K562 (cell line): ENCODE results near the gene C2orf92. TPM values are rescaled to one million over a fixed set of nuclear protein-coding genes. Genes with fewer than 3 reads are reported as not detected.

Source experiments
- ATAC-seq: fragments of 200-7000 bp; cut with Tn5 transposase; 3 replicates; pipeline ENCODE4 v1.9.1; 2020; ENCODE audit warnings: moderate library complexity
- BruUV-seq: library from RNA; stranded (reverse); fragments of 400-500 nt; replicated peaks from 2 replicates; lab custom pipeline; 2021; lab: Mats Ljungman, UMichigan
- CTCF ChIA-PET: fragments of 300-600 bp; formaldehyde crosslinking; extraction: SDS; loops from one replicate; lab custom pipeline; 2021; ENCODE audit warnings: low intra/inter-chr PET ratio; lab: Yijun Ruan, JAX
- POLR2A ChIA-PET: fragments of 300-600, 350-650 bp; sonication (Branson Sonifier 250); formaldehyde crosslinking; extraction: SDS; loops from one replicate; lab custom pipeline; 2021; ENCODE audit warnings: antibody characterized with exemption, inconsistent platforms; lab: Yijun Ruan, JAX
- DNase-seq, 4 experiments: peaks; one replicate each; pipeline versions ENCODE4 v3.0.0 to v3.0.0-alpha.2; 2011 to 2018; ENCODE audit warnings: low spot score in 3 of 4, mixed read lengths in 3 of 4; ENCODE audit errors: extremely low read depth in 1 of 4
- FAIRE-seq: peaks from 2 replicates; lab custom pipeline; 2011; peaks lifted over from hg19 to GRCh38; lab: Jason Lieb, UNC
- H2AFZ ChIP-seq: 2 replicates; pipeline ENCODE4 v1.6.0; 2011; ENCODE audit warnings: low read depth, low read length, control low read depth, inconsistent platforms
- H3K27ac ChIP-seq: fragments of 200-600 bp; 3 replicates; pipeline ENCODE4 v1.8.0; 2011; ENCODE audit warnings: low read depth, mild to moderate bottlenecking, control low read depth, inconsistent platforms, low read length, moderate library complexity, mixed read lengths; ENCODE audit errors: extremely low read depth
- H3K27me3 ChIP-seq, 2 experiments: fragments of 300-600 bp in 1 of 2; 2 replicates in 1 of 2; 3 replicates in 1 of 2; pipeline versions ENCODE4 v1.6.0 to v1.8.0; 2011; ENCODE audit warnings: inconsistent platforms in 2 of 2, low read length in 2 of 2, mild to moderate bottlenecking in 1 of 2, mixed read lengths in 1 of 2, moderate library complexity in 1 of 2; ENCODE audit not compliant: control insufficient read depth in 2 of 2, insufficient read depth in 2 of 2
- H3K36me3 ChIP-seq: fragments of 300-600 bp; 3 replicates; pipeline ENCODE4 v1.8.0; 2011; ENCODE audit warnings: mild to moderate bottlenecking, low read length, inconsistent platforms; ENCODE audit not compliant: control insufficient read depth, insufficient read depth
- H3K4me1 ChIP-seq, 2 experiments: fragments of 200-600 bp in 1 of 2; replicated peaks in 1 of 2; 2 replicates in 1 of 2; 3 replicates in 1 of 2; pipeline versions ENCODE4 v1.5.1 to v1.8.0; 2011; ENCODE audit warnings: inconsistent platforms in 2 of 2, low read length in 2 of 2, mild to moderate bottlenecking in 1 of 2, mixed read lengths in 1 of 2, moderate library complexity in 1 of 2; ENCODE audit not compliant: control insufficient read depth in 2 of 2, insufficient read depth in 2 of 2
- H3K4me2 ChIP-seq: 2 replicates; pipeline ENCODE4 v1.6.1; 2011; ENCODE audit warnings: low read length, control low read depth, inconsistent platforms, mixed read lengths; ENCODE audit not compliant: insufficient read depth
- H3K4me3 ChIP-seq: fragments of 200-600 bp; sonication (generic), shearing (Covaris generic); 2 replicates; pipeline ENCODE4 v1.5.1; 2016; ENCODE audit warnings: control low read depth, inconsistent platforms
- H3K79me2 ChIP-seq: fragments of 200-600 bp; 3 replicates; pipeline ENCODE4 v1.8.0; 2011; ENCODE audit warnings: low read length, inconsistent platforms; ENCODE audit not compliant: control insufficient read depth, insufficient read depth
- H3K9ac ChIP-seq, 2 experiments: 2 replicates each; pipeline versions ENCODE4 v1.6.0 to v1.6.1; 2011; ENCODE audit warnings: low read depth in 2 of 2, low read length in 2 of 2, control low read depth in 1 of 2, inconsistent platforms in 1 of 2, mild to moderate bottlenecking in 1 of 2, mixed read lengths in 1 of 2; ENCODE audit not compliant: insufficient read depth in 1 of 2
- H3K9me1 ChIP-seq: one replicate; pipeline ENCODE4 v1.6.0; 2011; ENCODE audit warnings: inconsistent platforms, mild to moderate bottlenecking, low read length, moderate library complexity; ENCODE audit not compliant: control insufficient read depth, insufficient read depth
- H3K9me3 ChIP-seq: replicated peaks from 2 replicates; pipeline ENCODE4 v1.5.1; 2011; ENCODE audit warnings: low read depth, low read length, inconsistent platforms; ENCODE audit not compliant: control insufficient read depth, insufficient read depth
- H4K20me1 ChIP-seq: replicated peaks from 2 replicates; pipeline ENCODE4 v1.6.1; 2011; ENCODE audit warnings: low read length, inconsistent platforms, mixed read lengths; ENCODE audit not compliant: control insufficient read depth, insufficient read depth
- BDP1 ChIP-seq: IDR thresholded peaks from 3 replicates; pipeline ENCODE4 v1.6.1; 2011; ENCODE audit not compliant: insufficient read length, insufficient read depth
- CCNT2 ChIP-seq: IDR thresholded peaks from 2 replicates; pipeline ENCODE4 v1.6.1; 2011; ENCODE audit warnings: borderline replicate concordance, low read depth, mild to moderate bottlenecking, moderate library complexity, mixed read lengths, low read length; ENCODE audit not compliant: insufficient read length; ENCODE audit errors: extremely low read depth
- HDAC6 ChIP-seq: IDR thresholded peaks from 2 replicates; pipeline ENCODE4 v1.6.1; 2012; ENCODE audit warnings: low read depth, mild to moderate bottlenecking, control low read depth, inconsistent platforms, low read length, moderate library complexity
- MTA3 ChIP-seq: fragments of 450-650 bp; formaldehyde crosslinking; IDR thresholded peaks from 2 replicates; pipeline ENCODE4 v1.6.1; 2017; ENCODE audit warnings: mild to moderate bottlenecking, borderline replicate concordance
- RFX5 ChIP-seq: IDR thresholded peaks from 2 replicates; pipeline ENCODE4 v1.6.1; 2011; ENCODE audit warnings: low read depth, mild to moderate bottlenecking, improper control_type of control experiment, low read length
- ZNF408 ChIP-seq: fragments of 250-450 bp; sonication (Bioruptor Pico); IDR thresholded peaks from 2 replicates; pipeline ENCODE4 v1.4.0; 2020; ENCODE audit warnings: low read depth, mild to moderate bottlenecking, moderate library complexity
- ZNF778 ChIP-seq: fragments of 450-650 bp; formaldehyde crosslinking; IDR thresholded peaks from 2 replicates; pipeline ENCODE4 v1.4.0; 2020; ENCODE audit warnings: mild to moderate bottlenecking, moderate library complexity
- WGBS: fragments of 100-300 bp; shearing (Covaris generic); methylation state at CpG from one replicate; pipeline ENCODE4 v1.1.6; 2016; ENCODE audit warnings: low coverage, mixed read lengths; ENCODE audit not compliant: insufficient coverage; ENCODE audit errors: missing lambda C conversion rate; 5-methylcytosine and 5-hydroxymethylcytosine counted together
- in situ Hi-C: fragments of 300-500 bp; cut with MboI; formaldehyde crosslinking; loops from 4 replicates; pipeline ENCODE4 v1.15.0; 2018; ENCODE audit warnings: inconsistent platforms, mixed read lengths
- intact Hi-C: fragments of 100-400 bp; cut with micrococcal nuclease; formaldehyde crosslinking; loops from 2 replicates; pipeline ENCODE4 v1.14.2; 2022
- polyA plus RNA-seq, 8 experiments: library from polyadenylated mRNA; depleted of rRNA in 4 of 8; stranded (reverse) in 5 of 8; unstranded in 3 of 8; fragments of >200 nt; fragmentation: Nextera tagmentation in 2 of 8; fragmentation: Illumina TruSeq in 1 of 8; extraction: Ambion mirVana in 2 of 8; extraction: Trizol in 1 of 8; gene quantifications; 2 replicates each; pipeline versions ENCODE4 v1.2.1 to v1.2.3, GENCODE V29; 2011 to 2014; ENCODE audit warnings: inconsistent platforms in 1 of 8, missing spikeins in 1 of 8
- total RNA-seq, 7 experiments: library from RNA; depleted of rRNA in 6 of 7; stranded (reverse); fragments of >200 nt in 6 of 7; fragmentation: Illumina TruSeq in 2 of 7; extraction: Trizol in 2 of 7; gene quantifications; 2 replicates each; pipeline versions ENCODE4 v1.2.1 to v1.2.3, GENCODE V29; 2011 to 2021; ENCODE audit warnings: low replicate concordance in 1 of 7

Gene C2orf92
- total and polyA plus RNA-seq, 9 of the 15 experiments (the other 6 are each of a cell fraction or from before 2014, with no cell fraction given), result 0.65 to 6.8 (median 3.6) TPM

DNA sequence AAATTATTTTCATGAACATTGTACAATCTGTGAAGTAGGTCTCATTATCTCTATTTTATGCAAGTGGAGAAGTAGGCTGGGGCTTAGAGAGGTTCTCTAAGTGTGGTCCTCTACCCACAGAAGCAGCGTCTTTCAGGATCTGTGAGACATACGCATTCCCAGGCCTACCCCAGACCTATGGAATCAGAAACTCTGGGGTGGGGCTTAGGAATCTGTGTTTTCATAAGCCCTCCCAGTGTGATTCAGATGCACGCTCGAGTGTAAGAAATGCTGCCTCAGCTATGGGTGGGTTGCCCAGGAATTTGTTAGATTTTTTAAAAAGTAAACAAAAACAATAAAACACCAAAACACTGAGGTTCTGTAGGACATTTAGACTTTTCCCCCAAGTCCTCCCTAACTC lies 29.0 kb downstream of the C2orf92 start:
- no peak for DNase-seq
- TF ChIP-seq BDP1 (no peak), RFX5 (no peak), MTA3 (no peak), ZNF778 (no peak), ZNF408 (CRISPR knock-in tag) (no peak), HDAC6 (no peak), CCNT2 (no peak)
- TF ChIP-seq, all 486 proteins: peak for 0
- BruUV-seq, result no TSS peak
- 34% methylated on average over 4 of the region's 4 CpGs for WGBS
- H3K27me3 ChIP-seq, result no peaks in the 10 kb centered on the region
- no peak overlapping the region for H3K4me2 ChIP-seq
- H3K9ac ChIP-seq, result no peak overlapping the region
- H3K27ac ChIP-seq, result no peak overlapping the region
- no peak overlapping the region for H2AFZ ChIP-seq
- H3K36me3 ChIP-seq, result no peaks in the 10 kb centered on the region
- no peaks in the 10 kb centered on the region for H3K9me1 ChIP-seq
- no peaks in the 10 kb centered on the region for H3K9me3 ChIP-seq
- ChIA-PET POLR2A (interaction anchor here (0.9 to 4.4 kb wide), 4 partner anchors 34 to 535 kb away, joined by 3 to 17 read pairs (median 6); partner anchors contain the start of gene ACTR1B), CTCF (interaction anchor here (0.7 to 7.4 kb wide), 3 partner anchors 50 to 686 kb away, joined by 3 to 198 read pairs (median 12); partner anchors contain the start of gene ANKRD36B)
- FAIRE-seq (no peak), ATAC-seq (no peak)
- H3K4me1 ChIP-seq, result peaks cover 0 to 6% of the 10 kb centered on the region in 2 experiments; a peak in 2 of 5 replicates
- in situ Hi-C loops (no loop called here), intact Hi-C loops (no loop called here)
- H3K4me3 ChIP-seq, result no peak overlapping the region
- no peaks in the 10 kb centered on the region for H4K20me1 ChIP-seq
- no peaks in the 10 kb centered on the region for H3K79me2 ChIP-seq
